IPS DF 6.9 (cell line): ENCODE data around the gene GRIK4.
A peak's percentile ranks its signal among the peaks of the same experiment; 100 is the strongest.

Source experiments
- DNase-seq: peaks from one replicate; pipeline ENCODE4 v3.0.0-alpha.2; 2013; ENCODE audit warnings: low read depth, low spot score
- H3K27ac ChIP-seq: one replicate; pipeline ENCODE4 v1.5.1; 2013; ENCODE audit warnings: low read length, control low read depth
- H3K27me3 ChIP-seq: 2 replicates; pipeline ENCODE4 v1.6.1; 2013; ENCODE audit warnings: mild to moderate bottlenecking, low read length; ENCODE audit not compliant: control insufficient read depth, insufficient read depth
- H3K36me3 ChIP-seq: 2 replicates; pipeline ENCODE4 v1.6.1; 2013; ENCODE audit warnings: low read length; ENCODE audit not compliant: control insufficient read depth, insufficient read depth
- H3K4me1 ChIP-seq: 2 replicates; pipeline ENCODE4 v1.6.1; 2013; ENCODE audit warnings: low read length; ENCODE audit not compliant: control insufficient read depth, insufficient read depth
- H3K4me3 ChIP-seq: 2 replicates; pipeline ENCODE4 v1.5.1; 2013; ENCODE audit warnings: mild to moderate bottlenecking, low read length
- H3K9me3 ChIP-seq: 2 replicates; pipeline ENCODE4 v1.6.1; 2013; ENCODE audit warnings: low read length, inconsistent platforms; ENCODE audit not compliant: control insufficient read depth, insufficient read depth
- WGBS: extraction: QIAGEN DNeasy Blood & Tissue Kit; methylation state at CpG from one replicate; pipeline ENCODE4 v1.1.7; 2013; ENCODE audit warnings: mixed read lengths, missing lambda C conversion rate; ENCODE audit not compliant: insufficient read length, insufficient coverage; 5-methylcytosine and 5-hydroxymethylcytosine counted together

The GRIK4 gene

DNA sequence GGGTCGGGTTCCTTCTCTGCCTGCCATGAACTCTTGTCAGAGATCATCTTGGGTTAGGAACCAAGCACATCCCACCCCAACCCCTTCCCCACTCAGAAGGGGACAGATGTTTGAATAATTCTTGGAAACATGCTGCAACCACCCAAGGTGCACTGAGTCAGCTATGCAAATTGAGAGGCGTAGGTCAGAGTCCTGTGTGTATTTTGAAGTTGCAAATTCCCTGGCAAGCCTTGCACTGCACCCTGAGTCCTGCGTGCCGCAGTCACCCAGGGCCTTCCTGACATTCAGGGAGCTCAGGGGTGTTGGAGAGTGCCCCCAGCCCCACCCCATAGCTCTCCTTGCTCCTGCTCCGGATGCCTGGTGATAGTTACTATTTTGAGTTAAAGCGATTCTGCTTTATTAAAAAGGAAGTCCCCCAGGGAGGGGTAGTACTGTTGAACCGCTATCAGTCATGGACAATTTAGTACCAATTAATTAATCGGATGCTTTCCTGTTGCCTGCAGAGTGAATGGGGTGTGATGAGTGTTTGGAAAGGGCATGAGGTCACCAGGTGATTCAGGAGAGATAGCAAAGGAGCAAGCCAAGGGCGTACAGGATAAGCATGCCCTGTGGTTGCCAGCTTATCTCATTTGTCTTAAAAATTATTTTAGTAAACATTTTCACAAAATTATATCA, 123.7 kb downstream of the GRIK4 start:
- no peak for DNase-seq
- Histone ChIP-seq H3K4me3 (no peak overlapping the region), H3K9me3 (no peaks in the 10 kb centered on the region), H3K27ac (no peak overlapping the region), H3K4me1 (no peaks in the 10 kb centered on the region; the same call in 1 of the 2 replicates), H3K36me3 (no peaks in the 10 kb centered on the region), H3K27me3 (no peaks in the 10 kb centered on the region)
- WGBS, result no CpG with 5 or more reads among the region's 9 CpGs

DNA sequence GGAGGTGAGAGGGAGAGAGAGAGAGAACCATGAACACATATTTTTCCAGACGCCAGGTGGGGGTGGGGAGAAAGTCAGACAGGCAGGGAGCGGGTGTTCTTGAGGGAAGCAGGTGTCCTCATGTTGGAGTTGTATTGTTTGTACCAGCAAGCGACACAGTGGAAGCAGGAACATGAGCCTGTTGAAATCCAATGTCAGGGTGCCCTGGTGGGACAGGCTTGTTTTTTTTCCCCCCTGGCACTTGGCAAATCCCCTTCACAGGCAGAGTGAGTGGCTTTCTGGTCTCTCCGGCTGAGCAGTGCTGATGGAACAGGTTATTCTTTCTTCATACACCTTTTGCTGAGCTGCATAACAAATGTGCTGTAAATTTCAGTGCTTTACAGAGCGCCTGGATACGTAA, 125.6 kb downstream of the GRIK4 start:
- Histone ChIP-seq H3K27me3 (no peaks in the 10 kb centered on the region), H3K4me1 (no peaks in the 10 kb centered on the region; the same call in 1 of the 2 replicates), H3K9me3 (no peaks in the 10 kb centered on the region), H3K4me3 (no peak overlapping the region), H3K36me3 (no peaks in the 10 kb centered on the region), H3K27ac (no peak overlapping the region)
- no CpG with 5 or more reads among the region's 6 CpGs for WGBS
- DNase-seq, result no peak

DNA sequence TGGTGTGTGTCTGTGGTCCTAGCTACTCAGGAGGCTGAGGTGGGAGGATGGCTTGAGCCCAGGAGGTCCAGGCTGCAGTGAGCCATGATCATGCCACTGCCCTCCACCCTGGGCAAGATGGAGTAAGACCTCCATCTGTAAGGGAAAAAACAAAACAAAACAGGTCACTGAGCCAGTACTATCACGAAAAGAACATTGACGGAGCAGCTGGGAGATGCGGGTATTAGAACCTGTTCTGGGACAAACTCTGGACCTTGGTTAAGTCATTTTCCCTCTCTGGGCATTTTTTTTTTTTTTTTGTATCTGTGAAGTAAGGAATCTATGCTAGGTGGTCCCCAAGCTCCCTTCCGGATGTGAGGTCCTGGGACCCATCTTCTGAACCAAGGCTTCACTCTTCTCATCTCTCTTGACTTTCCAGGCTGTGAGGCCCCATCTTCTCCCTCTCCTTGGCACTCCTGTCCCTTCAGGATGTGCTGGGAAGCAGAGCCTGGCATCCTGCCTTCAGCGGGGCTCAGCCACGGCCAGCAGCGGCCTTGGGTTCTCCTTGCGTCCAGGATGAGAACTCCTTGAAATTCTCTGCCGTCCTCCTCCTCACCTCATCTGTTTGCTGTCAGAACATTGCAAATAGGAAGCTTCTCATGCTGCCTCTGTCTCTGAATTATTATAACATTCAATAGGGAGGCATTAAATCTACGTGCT, 130.8 kb downstream of the GRIK4 start:
- peaks cover 7% of the 10 kb centered on the region; the same call in 1 of the 2 replicates for H3K4me1 ChIP-seq
- WGBS, result no CpG with 5 or more reads among the region's 10 CpGs
- H3K36me3 ChIP-seq, result no peaks in the 10 kb centered on the region

DNA sequence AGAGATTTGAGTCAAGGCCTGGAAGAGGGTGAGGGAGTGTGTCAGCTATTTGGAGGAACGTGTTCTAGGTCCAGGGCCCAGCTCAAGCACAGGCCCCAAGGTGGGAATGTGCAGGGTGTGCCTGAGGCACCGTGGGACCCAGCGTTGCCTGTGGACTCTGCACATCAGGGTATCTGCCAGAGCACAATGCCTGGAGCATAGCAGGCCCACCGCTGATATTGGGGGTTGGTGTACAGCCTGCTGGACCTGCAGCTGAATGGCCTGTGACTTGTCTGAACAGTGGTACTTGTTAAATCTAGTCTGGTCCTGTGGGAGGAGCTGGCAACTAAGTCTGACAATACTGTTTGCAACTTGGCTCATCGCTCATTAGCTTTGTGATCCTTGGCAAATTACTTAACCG, 131.7 kb downstream of the GRIK4 start:
- H3K27ac ChIP-seq, result no peak overlapping the region
- DNase-seq, result no peak
- WGBS, result no CpG with 5 or more reads among the region's 6 CpGs
- no peaks in the 10 kb centered on the region for H3K9me3 ChIP-seq
- H3K4me3 ChIP-seq, result no peak overlapping the region
- peaks cover 40% of the 10 kb centered on the region for H3K27me3 ChIP-seq
- H3K36me3 ChIP-seq, result no peaks in the 10 kb centered on the region
- peaks cover 7% of the 10 kb centered on the region; the same call in 1 of the 2 replicates for H3K4me1 ChIP-seq

More for the DNA sequence above, 130.8 kb downstream of the GRIK4 start:
- H3K4me3 ChIP-seq, result no peak overlapping the region
- H3K27ac ChIP-seq, result no peak overlapping the region
- H3K9me3 ChIP-seq, result no peaks in the 10 kb centered on the region
- H3K27me3 ChIP-seq, result peaks cover 32% of the 10 kb centered on the region
- DNase-seq, result no peak

DNA sequence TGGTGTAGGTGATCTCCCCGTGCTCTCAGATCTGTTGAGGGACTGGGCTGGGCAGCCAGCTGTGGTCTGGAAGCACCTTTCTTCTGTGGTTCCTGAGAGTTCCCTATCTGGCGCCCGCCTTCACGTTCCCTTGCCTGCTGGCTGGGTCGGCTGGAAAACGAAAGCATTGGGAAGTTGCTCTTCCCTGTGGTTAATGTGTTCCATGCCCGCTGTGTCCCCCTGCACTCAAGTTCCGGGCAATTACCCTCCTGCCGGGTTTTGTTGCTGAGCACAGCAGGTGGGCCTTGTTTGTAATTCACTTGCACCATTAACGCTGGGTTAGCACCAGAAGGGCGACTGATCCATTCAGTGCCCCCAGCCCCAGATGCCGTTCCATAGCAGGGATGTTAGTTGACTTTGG, 134.1 kb downstream of the GRIK4 start:
- WGBS, result no CpG with 5 or more reads among the region's 12 CpGs
- Histone ChIP-seq H3K9me3 (no peaks in the 10 kb centered on the region), H3K4me1 (peaks cover 8% of the 10 kb centered on the region; the same call in 1 of the 2 replicates), H3K27ac (no peak overlapping the region), H3K4me3 (no peak overlapping the region), H3K36me3 (no peaks in the 10 kb centered on the region), H3K27me3 (peaks cover 46% of the 10 kb centered on the region)
- DNase-seq, result peak; percentile 88

DNA sequence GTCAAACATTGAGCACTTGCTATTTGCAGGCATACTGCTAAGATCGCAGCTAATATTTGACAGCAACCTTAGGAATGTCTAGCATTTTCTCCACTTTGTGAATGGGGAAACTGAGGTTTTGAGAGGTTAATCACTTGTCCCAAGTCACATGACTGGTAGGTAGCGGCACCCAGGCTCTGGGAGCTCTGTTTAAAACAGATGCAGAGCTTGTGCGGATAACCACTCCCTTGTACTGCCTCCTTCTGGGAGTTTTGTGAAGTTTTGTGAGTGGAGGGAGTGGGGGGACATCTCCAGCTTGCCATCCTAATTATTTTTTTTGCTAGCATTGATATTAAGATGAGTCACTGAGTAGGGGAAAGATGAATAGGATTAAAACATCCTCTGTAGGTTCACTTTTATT, 134.7 kb downstream of the GRIK4 start:
- no peaks in the 10 kb centered on the region for H3K9me3 ChIP-seq
- no peak overlapping the region for H3K4me3 ChIP-seq
- whole genome bisulfite sequencing, result no CpG with 5 or more reads among the region's 3 CpGs
- DNase-seq, result no peak
- H3K27me3 ChIP-seq, result peaks cover 47% of the 10 kb centered on the region
- H3K4me1 ChIP-seq, result peaks cover 8% of the 10 kb centered on the region; the same call in 1 of the 2 replicates
- H3K36me3 ChIP-seq, result no peaks in the 10 kb centered on the region
- no peak overlapping the region for H3K27ac ChIP-seq

DNA sequence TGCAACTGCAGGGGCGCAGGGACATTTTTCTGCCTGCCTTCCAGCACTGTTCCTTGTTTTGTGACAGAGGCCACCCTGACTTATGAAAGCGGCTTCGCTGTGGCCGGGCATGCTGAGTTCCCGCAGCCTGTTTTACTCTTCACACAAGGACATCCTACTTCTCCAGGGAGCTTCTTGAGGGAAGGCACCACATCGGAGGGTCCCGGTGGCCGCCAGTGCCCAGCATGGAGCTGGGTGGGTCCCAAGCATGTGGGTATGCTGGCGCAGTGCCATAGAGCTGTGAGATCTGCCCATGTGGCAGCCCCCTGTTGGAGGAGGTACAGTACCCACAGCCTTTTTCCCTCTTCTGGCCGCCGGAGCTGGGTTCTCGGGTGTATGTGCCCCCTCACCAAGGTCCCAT, 136.1 kb downstream of the GRIK4 start:
- Histone ChIP-seq H3K9me3 (no peaks in the 10 kb centered on the region), H3K36me3 (no peaks in the 10 kb centered on the region), H3K27me3 (peaks cover 47% of the 10 kb centered on the region), H3K27ac (no peak overlapping the region), H3K4me1 (peaks cover 8% of the 10 kb centered on the region; the same call in 1 of the 2 replicates), H3K4me3 (no peak overlapping the region)
- no CpG with 5 or more reads among the region's 12 CpGs for WGBS
- DNase-seq, result no peak

DNA sequence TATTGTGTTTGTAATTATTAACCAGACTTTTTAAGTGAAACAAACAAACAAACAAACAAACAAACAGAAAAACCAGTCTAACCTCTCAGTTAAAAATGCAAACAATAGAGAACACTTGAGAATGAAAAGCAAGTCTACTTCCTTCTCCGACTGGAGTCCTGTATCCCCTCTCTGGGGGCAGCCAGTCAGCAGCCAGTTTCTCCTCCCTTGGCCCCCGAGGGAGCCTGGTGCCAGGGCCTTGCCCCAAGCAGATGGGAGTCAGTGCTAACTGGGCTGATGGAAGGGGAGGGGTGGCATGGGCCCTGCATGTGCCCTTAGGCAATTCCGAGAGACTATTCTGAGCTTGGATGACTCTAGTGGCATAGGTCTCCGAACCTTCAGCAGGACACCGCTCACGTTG, 137.2 kb downstream of the GRIK4 start:
- Histone ChIP-seq H3K4me3 (no peak overlapping the region), H3K9me3 (no peaks in the 10 kb centered on the region), H3K36me3 (no peaks in the 10 kb centered on the region), H3K27me3 (peaks cover 42% of the 10 kb centered on the region), H3K27ac (no peak overlapping the region), H3K4me1 (peaks cover 8% of the 10 kb centered on the region; the same call in 1 of the 2 replicates)
- no peak for DNase-seq
- no CpG with 5 or more reads among the region's 6 CpGs for WGBS

DNA sequence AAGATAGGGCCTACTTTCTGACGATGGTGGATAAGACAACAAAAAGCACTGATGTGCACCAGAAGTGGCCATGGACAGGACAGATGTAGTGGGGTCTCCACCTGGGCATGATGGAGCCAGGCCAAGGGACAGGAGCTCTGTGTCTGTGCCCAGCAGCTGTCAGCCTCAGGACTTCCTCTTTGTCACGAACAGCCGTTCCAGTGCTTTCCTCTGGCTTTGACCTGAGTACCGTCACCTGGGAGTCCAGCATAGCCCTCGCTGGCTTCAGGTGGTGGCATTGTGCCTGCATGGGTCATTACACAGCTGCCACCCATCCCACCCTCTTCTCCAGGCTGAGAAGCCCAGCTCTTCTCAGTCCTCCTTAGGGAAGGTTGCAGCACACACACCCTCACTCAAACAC, 137.8 kb downstream of the GRIK4 start:
- no peak overlapping the region for H3K4me3 ChIP-seq
- DNase-seq, result no peak
- peaks cover 8% of the 10 kb centered on the region; the same call in 1 of the 2 replicates for H3K4me1 ChIP-seq
- peaks cover 38% of the 10 kb centered on the region for H3K27me3 ChIP-seq
- no peaks in the 10 kb centered on the region for H3K9me3 ChIP-seq
- no CpG with 5 or more reads among the region's 5 CpGs for WGBS
- H3K36me3 ChIP-seq, result no peaks in the 10 kb centered on the region
- H3K27ac ChIP-seq, result no peak overlapping the region

DNA sequence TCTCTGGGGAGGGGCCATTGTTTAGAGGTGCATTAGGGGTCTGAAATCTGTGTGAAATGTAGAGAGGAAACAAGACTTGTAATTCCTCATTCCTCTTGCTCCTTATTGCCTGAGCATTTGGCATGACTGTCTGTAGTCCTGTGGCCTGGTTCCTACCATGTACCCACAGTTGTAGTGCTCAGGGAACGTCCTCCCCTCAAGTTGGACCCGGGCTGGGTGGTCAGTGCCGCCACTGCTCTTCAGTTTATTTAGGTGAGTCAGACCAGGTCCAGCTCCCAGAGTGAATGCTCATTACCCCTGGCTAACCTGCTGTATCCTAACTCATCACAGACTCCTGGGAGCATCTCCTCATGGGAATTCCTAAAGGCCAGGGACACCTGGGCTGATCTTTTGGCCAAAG, 139.8 kb downstream of the GRIK4 start:
- Histone ChIP-seq H3K9me3 (no peaks in the 10 kb centered on the region), H3K4me3 (no peak overlapping the region), H3K27me3 (peaks cover 24% of the 10 kb centered on the region), H3K27ac (no peak overlapping the region), H3K36me3 (no peaks in the 10 kb centered on the region), H3K4me1 (0 out of 2 replicates have a peak, but pooled peaks cover 1% of the 10 kb centered on the region)
- WGBS, result no CpG with 5 or more reads among the region's 3 CpGs
- no peak for DNase-seq
